Measurements from ENCODE around the gene NXN. TPM values are rescaled to one million over a fixed set of nuclear protein-coding genes. Genes with fewer than 3 reads are reported as not detected.

NXN gene
- total RNA-seq, result 10.7 and 12.6 TPM in 2 replicates

GRCh38 chr17:979539-980405, at the start of gene NXN:
Gene NXN, minus strand, starts transcription at chr17:979776.

GRCh38 chr17:996554-997344, 17.2 kb upstream of the NXN start, which contains the start of gene TIMM22:
Gene TIMM22, plus strand, starts transcription at chr17:997129. Its CDS starts 14 bp downstream, at chr17:997143.

GRCh38 chr17:781805-782731, 197.5 kb downstream of the NXN start, which contains the start of the genes GLOD4 and MRM3:
Gene GLOD4, minus strand, starts transcription at chr17:782280. Its CDS starts 25 bp downstream, at chr17:782255.
Gene MRM3, plus strand, starts transcription at chr17:782353. Its CDS starts 26 bp downstream, at chr17:782379.

GRCh38 chr17:752002-752619, 227.5 kb downstream of the NXN start, which contains the start of gene GEMIN4:
Gene GEMIN4, minus strand, starts transcription at chr17:752264. Its CDS starts 122 bp downstream, at chr17:752142.

Other genes starting within 250 kb of the NXN start
- gene TLCD3A, start 247.2 kb downstream of the NXN start, total RNA-seq, result 21.2 and 27.1 TPM in 2 replicates
- 24.4 and 28.2 TPM in 2 replicates for gene GEMIN4, start 227.5 kb downstream of the NXN start, total RNA-seq
- 79.8 and 84.6 TPM in 2 replicates for gene GLOD4, start 197.5 kb downstream of the NXN start, total RNA-seq
- gene MRM3, start 197.4 kb downstream of the NXN start, total RNA-seq, result 21.6 and 25.9 TPM in 2 replicates
- 23.7 and 27.9 TPM in 2 replicates for gene TIMM22, start 17.4 kb upstream of the NXN start, total RNA-seq
- 55.2 and 81.0 TPM in 2 replicates for gene ABR, start 200.2 kb upstream of the NXN start, total RNA-seq